ENCODE data around the gene PALS1.

PALS1 gene

GRCh38 chr14:67195279-67195678, 46.0 kb upstream of the PALS1 start:
- TF ChIP-seq CSDC2 (CRISPR knock-in tag; IDR thresholded peaks at IDR 0.05): no peak
- TF ChIP-seq ZC3H10 (CRISPR knock-in tag; IDR thresholded peaks at IDR 0.05): no peak
- TF ChIP-seq POU6F1 (CRISPR knock-in tag; IDR thresholded peaks at IDR 0.05; ENCODE audit: borderline replicate concordance, low read depth): no peak
- TF ChIP-seq CSRNP3 (CRISPR knock-in tag; IDR thresholded peaks at IDR 0.05): no peak
- TF ChIP-seq GLIS3 (CRISPR knock-in tag; IDR thresholded peaks at IDR 0.05): no peak
- no peak for TF ChIP-seq TCF4 (CRISPR knock-in tag; IDR thresholded peaks at IDR 0.05; ENCODE audit: borderline replicate concordance)
- TF ChIP-seq ZNF565 (CRISPR knock-in tag; conservative IDR thresholded peaks at IDR 0.05; ENCODE audit: low read depth): no peak
- TF ChIP-seq ZFP30 (CRISPR knock-in tag; IDR thresholded peaks at IDR 0.05): no peak
- TF ChIP-seq SNAI2 (CRISPR knock-in tag; IDR thresholded peaks at IDR 0.05): no peak
- no peak for TF ChIP-seq ZNF8 (CRISPR knock-in tag; IDR thresholded peaks at IDR 0.05)
- no peak for TF ChIP-seq TOX (CRISPR knock-in tag; IDR thresholded peaks at IDR 0.05; ENCODE audit: borderline replicate concordance)
- no peak for ATAC-seq

- TF ChIP-seq ARNTL (CRISPR knock-in tag; IDR thresholded peaks at IDR 0.05; ENCODE audit: borderline replicate concordance, low read depth) (no peak), CSDC2 (CRISPR knock-in tag; IDR thresholded peaks at IDR 0.05) (no peak), PPARA (CRISPR knock-in tag; IDR thresholded peaks at IDR 0.05; ENCODE audit: borderline replicate concordance) (no peak), SNAI2 (CRISPR knock-in tag; IDR thresholded peaks at IDR 0.05) (no peak), POU6F1 (CRISPR knock-in tag; IDR thresholded peaks at IDR 0.05; ENCODE audit: borderline replicate concordance, low read depth) (no peak), ZNF70 (CRISPR knock-in tag; IDR thresholded peaks at IDR 0.05) (no peak), BACH2 (CRISPR knock-in tag; IDR thresholded peaks at IDR 0.05; ENCODE audit: borderline replicate concordance) (no peak), ESRRG (CRISPR knock-in tag; IDR thresholded peaks at IDR 0.05) (no peak), ZC3H10 (CRISPR knock-in tag; IDR thresholded peaks at IDR 0.05) (no peak), CSRNP3 (CRISPR knock-in tag; IDR thresholded peaks at IDR 0.05) (no peak), CREB5 (CRISPR knock-in tag; IDR thresholded peaks at IDR 0.05; ENCODE audit: low read depth) (no peak), TCF4 (CRISPR knock-in tag; IDR thresholded peaks at IDR 0.05; ENCODE audit: borderline replicate concordance) (no peak), PATZ1 (CRISPR knock-in tag; IDR thresholded peaks at IDR 0.05; ENCODE audit: borderline replicate concordance) (no peak), ZFP3 (CRISPR knock-in tag; IDR thresholded peaks at IDR 0.05) (no peak), TOX (CRISPR knock-in tag; IDR thresholded peaks at IDR 0.05; ENCODE audit: borderline replicate concordance) (no peak), ISL1 (CRISPR knock-in tag; IDR thresholded peaks at IDR 0.05) (no peak), ZFP30 (CRISPR knock-in tag; IDR thresholded peaks at IDR 0.05) (no peak), OSR1 (CRISPR knock-in tag; IDR thresholded peaks at IDR 0.05) (no peak), ZNF565 (CRISPR knock-in tag; conservative IDR thresholded peaks at IDR 0.05; ENCODE audit: low read depth) (no peak)
- ATAC-seq: no peak
Measured at GRCh38 chr14:67199016-67199415, 42.2 kb upstream of the PALS1 start.
